H1 (cell line): ENCODE measurements around the gene C1QA. TPM values are rescaled to one million over a fixed set of nuclear protein-coding genes. Genes with fewer than 3 reads are reported as not detected.

Source experiments
- ASH2L ChIP-seq: fragments of 200-600, 300-600 bp; sonication (generic); IDR thresholded peaks from one replicate; pipeline ENCODE4 v1.7.1; 2017; ENCODE audit warnings: low read length
- KDM1A ChIP-seq: fragments of 200-600, 300-600 bp; sonication (generic); IDR thresholded peaks from 2 replicates; pipeline ENCODE4 v1.7.1; 2016; ENCODE audit warnings: mild to moderate bottlenecking, low read length, borderline replicate concordance
- RBBP5 ChIP-seq: IDR thresholded peaks from 2 replicates; pipeline ENCODE4 v1.7.1; 2012; ENCODE audit warnings: low read depth, mild to moderate bottlenecking, inconsistent platforms, low read length, moderate library complexity, borderline replicate concordance
- polyA plus RNA-seq, 7 experiments: library from polyadenylated mRNA; depleted of rRNA in 3 of 7; stranded (reverse) in 5 of 7; unstranded in 2 of 7; fragments of >200 nt in 5 of 7; fragments of 200-250 nt in 2 of 7; gene quantifications; 1 replicate in 5 of 7; 2 replicates in 1 of 7; 4 replicates in 1 of 7; pipeline versions ENCODE4 v1.2.1 to v1.2.3, GENCODE V29; 2011 to 2013; ENCODE audit warnings: missing spikeins in 2 of 7, mixed read lengths in 2 of 7
- total RNA-seq: library from RNA; stranded (reverse); fragmentation: NEBNext Ultra II Directional; extraction: Animal tissue kit (Norgen Biotek cat#: 25700); gene quantifications from 2 replicates; pipeline ENCODE4 v1.2.1, GENCODE V29; 2021

Gene C1QA
- total and polyA plus RNA-seq, 2 of the 8 experiments (the other 6 are each of a cell fraction or from before 2014, with no cell fraction given), result not detected

GRCh38 chr1:22685591-22686059 is 49.2 kb downstream of the C1QA start (continued):
- TF ChIP-seq KDM1A (no peak), RBBP5 (no peak), ASH2L (no peak)
- TF ChIP-seq, all 59 proteins: peak for 0
